ENCODE results near the gene FIBP. TPM values are rescaled to one million over a fixed set of nuclear protein-coding genes. Genes with fewer than 3 reads are reported as not detected.
A peak's percentile ranks its signal among the peaks of the same experiment; 100 is the strongest.

FIBP gene
- total and polyA plus RNA-seq, 5 donors: 37.8 to 46.6 (median 41.8) TPM

DNA sequence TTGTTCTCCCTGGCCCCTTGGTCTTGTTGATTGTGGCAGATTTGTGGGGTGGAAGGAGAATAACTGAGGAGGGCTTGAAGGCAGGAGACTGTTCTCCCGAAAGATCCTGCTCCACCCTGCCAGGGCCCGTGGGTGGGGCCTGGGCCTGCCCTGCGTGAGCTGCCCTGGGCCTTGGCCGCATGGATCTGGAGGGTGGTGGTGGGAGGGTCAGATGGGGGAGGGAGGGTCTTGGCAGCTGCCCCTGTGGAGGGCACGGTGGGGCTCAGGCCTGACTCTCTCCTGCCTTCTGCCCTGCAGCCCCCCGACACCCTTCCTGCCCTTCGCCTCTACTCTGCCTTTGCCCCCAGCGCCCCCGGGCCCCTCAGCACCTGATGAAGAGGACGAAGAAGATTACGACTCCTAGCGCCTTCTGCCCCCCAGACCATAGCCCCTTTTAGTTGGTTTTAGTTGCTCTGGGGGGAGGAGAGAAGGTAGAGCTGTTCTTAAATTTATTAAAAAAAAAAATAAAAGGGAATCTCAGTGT, 32.8 kb upstream of the FIBP start:
- Histone ChIP-seq H3K27ac (ENCODE audit: low read length) (no peak overlapping the region), H3K9me3 (ENCODE audit: control insufficient read depth, low read length) (no peaks in the 10 kb centered on the region), H3K27me3 (ENCODE audit: control insufficient read depth, insufficient read depth) (no peaks in the 10 kb centered on the region), H3K4me3 (ENCODE audit: low read length) (no peak overlapping the region), H3K4me1 (ENCODE audit: control insufficient read depth, insufficient read depth, low read length) (peaks cover 10% of the 10 kb centered on the region)
- intact Hi-C loops (cut with DNase I): no loop called here
- 85% methylated on average over 12 of the region's 12 CpGs for WGBS
- DNase-seq (peak in 2 of 3 donors; percentile 54), ATAC-seq (no peak)

GRCh38 chr11:65920372-65920802, 32.1 kb upstream of the FIBP start:
- ATAC-seq: no peak
- peak; percentile 35 to 64 (median 61) for DNase-seq
- no peaks in the 10 kb centered on the region for H3K9me3 ChIP-seq (ENCODE audit: control insufficient read depth, low read length)
- intact Hi-C loops (cut with DNase I): no loop called here
- WGBS: 55% methylated on average over 15 of the region's 15 CpGs
- no peaks in the 10 kb centered on the region for H3K27me3 ChIP-seq (ENCODE audit: control insufficient read depth, insufficient read depth)
- peak overlapping the region; percentile 92 for H3K4me3 ChIP-seq (ENCODE audit: low read length)
- no peak overlapping the region for H3K27ac ChIP-seq (ENCODE audit: low read length)
- H3K4me1 ChIP-seq (ENCODE audit: control insufficient read depth, insufficient read depth, low read length): peaks cover 17% of the 10 kb centered on the region

GRCh38 chr11:65919573-65920371, 31.5 kb upstream of the FIBP start:
- Histone ChIP-seq H3K27me3 (ENCODE audit: control insufficient read depth, insufficient read depth) (no peaks in the 10 kb centered on the region), H3K4me1 (ENCODE audit: control insufficient read depth, insufficient read depth, low read length) (peaks cover 23% of the 10 kb centered on the region), H3K4me3 (ENCODE audit: low read length) (peak overlapping the region; percentile 92), H3K9me3 (ENCODE audit: control insufficient read depth, low read length) (no peaks in the 10 kb centered on the region), H3K27ac (ENCODE audit: low read length) (peak overlapping the region; percentile 54)
- intact Hi-C loops (cut with DNase I): no loop called here
- DNase-seq: no peak
- WGBS: under 1% methylated on average over 60 of the region's 60 CpGs
- peak; percentile 39 to 48 for ATAC-seq

DNA sequence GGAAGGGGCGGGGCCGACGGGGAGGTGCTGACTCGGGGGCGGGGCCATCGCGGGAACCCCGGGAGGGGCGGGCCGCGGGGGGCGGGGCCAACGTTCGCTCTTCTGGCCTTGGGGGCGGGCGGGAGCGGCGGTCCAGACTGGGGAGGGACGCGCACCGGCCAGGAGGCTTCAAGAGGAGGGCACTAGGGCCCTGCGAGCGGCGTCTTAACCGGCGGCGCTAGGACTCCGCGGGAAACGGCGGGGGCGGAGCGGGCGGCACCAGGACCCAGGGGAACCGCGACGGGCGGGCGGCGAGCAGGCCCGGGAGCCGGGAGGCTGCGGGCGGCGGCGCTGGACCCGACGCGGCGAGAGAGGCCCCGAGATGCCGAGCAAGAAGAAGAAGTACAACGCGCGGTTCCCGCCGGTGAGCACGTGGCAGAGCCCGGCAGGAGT, 30.9 kb upstream of the FIBP start, which contains the start of gene DRAP1:
Gene DRAP1 (plus strand): TSS at position 286 of the 432 bp plus-strand sequence. CDS start 76 bp downstream, at position 362.
- H3K9me3 ChIP-seq (ENCODE audit: control insufficient read depth, low read length): no peaks in the 10 kb centered on the region
- H3K4me1 ChIP-seq (ENCODE audit: control insufficient read depth, insufficient read depth, low read length): peaks cover 23% of the 10 kb centered on the region
- intact Hi-C loops (cut with DNase I): no loop called here
- H3K27ac ChIP-seq (ENCODE audit: low read length): peak within 1 kb of the TSS; percentile 54
- DNase-seq: peak; percentile 99 to 100 (median 100)
- H3K27me3 ChIP-seq (ENCODE audit: control insufficient read depth, insufficient read depth): no peaks in the 10 kb centered on the region
- peak; percentile 93 to 95 for ATAC-seq
- WGBS: under 1% methylated on average over 59 of the region's 59 CpGs
- peak within 1 kb of the TSS; percentile 92 for H3K4me3 ChIP-seq (ENCODE audit: low read length)

DNA sequence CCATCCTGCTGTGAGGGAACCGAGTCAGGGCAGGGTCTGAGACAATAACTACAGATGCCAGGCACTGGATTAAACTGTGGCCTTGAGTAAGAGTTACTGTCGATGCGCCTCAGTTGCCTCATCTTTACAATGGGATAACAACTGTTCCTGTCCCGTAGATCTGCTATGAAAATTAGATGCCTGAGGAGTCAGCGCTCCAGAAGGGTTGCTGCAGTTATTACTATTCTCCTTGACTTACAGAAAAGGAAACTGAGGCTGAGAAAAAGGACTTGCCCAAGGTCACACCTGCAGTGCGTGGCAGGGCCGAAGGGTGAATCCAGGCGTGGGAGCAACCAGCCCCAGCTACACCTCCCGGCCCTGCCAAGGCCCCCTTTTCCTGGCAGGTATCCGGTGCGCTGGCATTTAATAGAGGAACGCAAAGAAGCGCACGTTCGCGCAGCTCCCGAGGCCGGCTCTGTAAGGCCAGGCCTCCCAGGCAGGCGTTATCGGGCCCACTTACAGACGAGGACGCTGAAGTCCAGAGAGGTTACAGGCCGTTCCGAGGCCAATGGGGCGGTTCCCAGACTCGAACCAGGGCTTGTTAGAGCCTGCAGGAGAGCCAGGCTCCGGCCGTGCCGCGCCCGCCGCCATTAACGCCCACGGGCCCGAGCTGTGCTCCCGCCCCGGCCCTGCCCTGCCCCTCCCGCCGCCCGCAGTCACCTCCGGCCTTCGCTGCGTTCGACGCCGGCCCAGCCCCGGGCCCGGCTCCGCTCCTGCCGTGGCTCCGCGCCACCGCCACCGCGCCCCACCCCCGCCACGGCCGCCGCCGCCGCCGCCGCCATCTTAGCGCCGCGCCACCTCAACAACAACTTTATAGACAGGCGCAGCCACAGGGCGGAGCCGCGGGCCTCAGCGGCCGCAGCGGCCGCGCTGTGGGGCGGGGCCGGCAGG, 30.2 kb upstream of the FIBP start, which contains the start of gene C11orf68:
Gene C11orf68 (minus strand): TSS at position 852 of the 930 bp plus-strand sequence. CDS start 31 bp downstream, at position 821.
- WGBS: 4% methylated on average over 77 of the region's 77 CpGs
- Histone ChIP-seq H3K27me3 (ENCODE audit: control insufficient read depth, insufficient read depth) (no peaks in the 10 kb centered on the region), H3K4me3 (ENCODE audit: low read length) (peak within 1 kb of the TSS; percentile 92), H3K27ac (ENCODE audit: low read length) (peak within 1 kb of the TSS; percentile 54), H3K4me1 (ENCODE audit: control insufficient read depth, insufficient read depth, low read length) (peaks cover 23% of the 10 kb centered on the region), H3K9me3 (ENCODE audit: control insufficient read depth, low read length) (no peaks in the 10 kb centered on the region)
- ATAC-seq (no peak), DNase-seq (no peak)
- intact Hi-C loops (cut with DNase I): no loop called here

GRCh38 chr11:65917434-65918210, 29.4 kb upstream of the FIBP start:
- DNase-seq: peak; percentile 31 to 68 (median 62)
- 78% methylated on average over 35 of the region's 35 CpGs for WGBS
- ATAC-seq: no peak
- H3K4me3 ChIP-seq (ENCODE audit: low read length): peak overlapping the region; percentile 77
- peaks cover 23% of the 10 kb centered on the region for H3K4me1 ChIP-seq (ENCODE audit: control insufficient read depth, insufficient read depth, low read length)
- no peaks in the 10 kb centered on the region for H3K9me3 ChIP-seq (ENCODE audit: control insufficient read depth, low read length)
- H3K27me3 ChIP-seq (ENCODE audit: control insufficient read depth, insufficient read depth): no peaks in the 10 kb centered on the region
- intact Hi-C loops (cut with DNase I): no loop called here
- H3K27ac ChIP-seq (ENCODE audit: low read length): peak overlapping the region; percentile 54

- intact Hi-C loops (cut with DNase I): no loop called here
- peaks cover 23% of the 10 kb centered on the region for H3K4me1 ChIP-seq (ENCODE audit: control insufficient read depth, insufficient read depth, low read length)
- WGBS: 93% methylated on average over 3 of the region's 3 CpGs
Observed at GRCh38 chr11:65917077-65917433, 28.8 kb upstream of the FIBP start.

DNA sequence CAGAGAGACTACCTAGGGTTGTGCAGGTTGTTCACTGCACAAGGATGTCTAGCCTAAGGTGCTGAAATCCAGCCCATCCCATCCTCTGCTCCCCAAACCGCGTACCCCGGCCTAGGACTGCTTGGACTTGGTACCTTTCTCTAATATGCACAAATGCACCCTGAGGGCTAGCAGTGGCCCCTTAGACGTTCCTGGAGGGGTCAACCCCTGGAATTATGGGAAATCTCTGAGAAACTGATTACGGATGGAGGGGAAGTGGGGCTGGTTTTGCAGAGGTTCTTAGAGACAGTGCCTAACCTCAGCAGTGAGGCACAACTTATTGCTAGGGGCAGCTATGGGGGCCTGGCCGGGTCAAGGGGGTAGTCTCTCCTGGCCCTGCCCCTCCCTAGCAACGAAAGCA, 28.1 kb upstream of the FIBP start:
- H3K27ac ChIP-seq (ENCODE audit: low read length): peak overlapping the region; percentile 88
- DNase-seq: peak in 1 of 3 donors; percentile 29
- peaks cover 26% of the 10 kb centered on the region for H3K4me1 ChIP-seq (ENCODE audit: control insufficient read depth, insufficient read depth, low read length)
- H3K27me3 ChIP-seq (ENCODE audit: control insufficient read depth, insufficient read depth): no peaks in the 10 kb centered on the region
- no peak overlapping the region for H3K4me3 ChIP-seq (ENCODE audit: low read length)
- WGBS: 64% methylated on average over 7 of the region's 7 CpGs
- ATAC-seq: no peak
- H3K9me3 ChIP-seq (ENCODE audit: control insufficient read depth, low read length): no peaks in the 10 kb centered on the region
- intact Hi-C loops (cut with DNase I): no loop called here

More at GRCh38 chr11:65917077-65917433, 28.8 kb upstream of the FIBP start:
- ATAC-seq (no peak), DNase-seq (no peak)
- no peaks in the 10 kb centered on the region for H3K9me3 ChIP-seq (ENCODE audit: control insufficient read depth, low read length)
- peak overlapping the region; percentile 88 for H3K27ac ChIP-seq (ENCODE audit: low read length)
- no peaks in the 10 kb centered on the region for H3K27me3 ChIP-seq (ENCODE audit: control insufficient read depth, insufficient read depth)
- H3K4me3 ChIP-seq (ENCODE audit: low read length): no peak overlapping the region

DNA sequence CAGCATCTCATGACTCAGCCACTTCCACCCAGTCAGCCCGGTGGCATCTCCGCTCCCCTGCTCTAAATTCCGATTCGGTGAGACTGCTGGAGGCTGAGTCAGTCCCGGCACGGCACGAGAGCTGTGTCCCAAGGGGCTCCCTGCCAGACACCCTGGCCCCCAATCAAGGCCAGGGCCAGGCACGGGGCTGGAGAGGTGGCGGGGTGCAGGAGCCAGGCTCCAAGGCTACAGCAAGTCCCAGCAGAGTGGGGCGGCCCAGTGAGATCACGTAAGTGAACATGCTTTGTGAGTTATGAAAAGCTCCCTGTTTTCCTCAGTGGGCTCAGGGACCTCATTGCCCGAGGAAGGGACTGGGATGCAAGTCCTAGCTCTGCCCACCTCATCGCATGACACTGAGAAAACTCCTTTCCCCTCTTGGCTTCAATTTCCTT, 27.6 kb upstream of the FIBP start:
- Histone ChIP-seq H3K27me3 (ENCODE audit: control insufficient read depth, insufficient read depth) (no peaks in the 10 kb centered on the region), H3K4me3 (ENCODE audit: low read length) (no peak overlapping the region), H3K9me3 (ENCODE audit: control insufficient read depth, low read length) (no peaks in the 10 kb centered on the region), H3K27ac (ENCODE audit: low read length) (peak overlapping the region; percentile 88), H3K4me1 (ENCODE audit: control insufficient read depth, insufficient read depth, low read length) (peaks cover 28% of the 10 kb centered on the region)
- 15% methylated on average over 13 of the region's 13 CpGs for WGBS
- intact Hi-C loops (cut with DNase I): no loop called here
- DNase-seq (peak; percentile 86 to 89 (median 89)), ATAC-seq (peak; percentile 12 to 65)
